Suprapubic skin (tissue), 4 donors: ENCODE data around the gene PDK1.

ENCODE experiments used
- POLR2A ChIP-seq, 2 donors: fragments of 450-650 bp; IDR thresholded peaks; one replicate each; pipeline ENCODE4 v1.6.1; 2017; ENCODE audit warnings: antibody characterized with exemption in 2 of 2, mild to moderate bottlenecking in 2 of 2, moderate library complexity in 2 of 2
- POLR2AphosphoS5 ChIP-seq, 3 donors: sonication (generic); formaldehyde crosslinking; IDR thresholded peaks; one replicate each; pipeline ENCODE4 v1.6.1; 2017; ENCODE audit warnings: antibody characterized with exemption in 3 of 3
- TF ChIP-seq, protein P1 (sequence below), 2 donors: fragments of 200-600 bp in 1 of 2; fragments of 450-650 bp in 1 of 2; sonication (generic) in 1 of 2; IDR thresholded peaks; one replicate each; pipeline ENCODE4 v1.5.1; 2016 to 2019; ENCODE audit warnings: antibody characterized with exemption in 2 of 2, mild to moderate bottlenecking in 1 of 2, moderate library complexity in 1 of 2

DNA sequence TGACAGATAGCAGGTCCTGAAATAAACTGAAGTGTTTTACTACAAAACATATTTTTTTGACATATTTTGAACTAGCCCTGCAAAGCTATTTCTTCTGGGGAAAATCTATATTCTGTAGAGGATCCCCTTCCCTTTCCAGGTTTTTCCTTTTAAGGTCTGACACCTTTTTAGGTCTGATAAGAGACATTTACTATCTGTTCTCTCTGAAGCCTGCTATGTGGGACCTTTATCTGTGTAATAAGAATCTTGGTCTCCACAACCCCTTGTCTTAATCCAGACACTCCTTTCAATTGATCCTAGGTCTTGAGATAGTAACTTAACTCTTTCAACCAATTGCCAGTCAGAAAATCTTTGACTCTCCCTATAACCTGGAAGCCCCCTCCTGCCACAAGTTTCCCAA, 5.5 kb upstream of the PDK1 start:
- TF ChIP-seq, protein P1, sequence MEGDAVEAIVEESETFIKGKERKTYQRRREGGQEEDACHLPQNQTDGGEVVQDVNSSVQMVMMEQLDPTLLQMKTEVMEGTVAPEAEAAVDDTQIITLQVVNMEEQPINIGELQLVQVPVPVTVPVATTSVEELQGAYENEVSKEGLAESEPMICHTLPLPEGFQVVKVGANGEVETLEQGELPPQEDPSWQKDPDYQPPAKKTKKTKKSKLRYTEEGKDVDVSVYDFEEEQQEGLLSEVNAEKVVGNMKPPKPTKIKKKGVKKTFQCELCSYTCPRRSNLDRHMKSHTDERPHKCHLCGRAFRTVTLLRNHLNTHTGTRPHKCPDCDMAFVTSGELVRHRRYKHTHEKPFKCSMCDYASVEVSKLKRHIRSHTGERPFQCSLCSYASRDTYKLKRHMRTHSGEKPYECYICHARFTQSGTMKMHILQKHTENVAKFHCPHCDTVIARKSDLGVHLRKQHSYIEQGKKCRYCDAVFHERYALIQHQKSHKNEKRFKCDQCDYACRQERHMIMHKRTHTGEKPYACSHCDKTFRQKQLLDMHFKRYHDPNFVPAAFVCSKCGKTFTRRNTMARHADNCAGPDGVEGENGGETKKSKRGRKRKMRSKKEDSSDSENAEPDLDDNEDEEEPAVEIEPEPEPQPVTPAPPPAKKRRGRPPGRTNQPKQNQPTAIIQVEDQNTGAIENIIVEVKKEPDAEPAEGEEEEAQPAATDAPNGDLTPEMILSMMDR (IDR thresholded peaks at IDR 0.05) = no peak
- TF ChIP-seq POLR2A (IDR thresholded peaks at IDR 0.05) (no peak), POLR2AphosphoS5 (IDR thresholded peaks at IDR 0.05) (no peak)
